Glomerular endothelial cell (primary cell): ENCODE results near the gene CRY1. TPM values are rescaled to one million over a fixed set of nuclear protein-coding genes. Genes with fewer than 3 reads are reported as not detected.

Source experiments
- total RNA-seq: library from RNA; depleted of rRNA; stranded (reverse); fragments of >200 nt; gene quantifications from 2 replicates; pipeline ENCODE4 v1.2.3, GENCODE V29; 2015

The CRY1 gene
- total RNA-seq, 1 donor from 2014 or later = 24.4 TPM

Other genes starting within 250 kb of the CRY1 start
- gene TMEM263, start 137.6 kb downstream of the CRY1 start, total RNA-seq = 50.2 and 62.3 TPM in 2 replicates
- gene MTERF2, start 106.4 kb downstream of the CRY1 start, total RNA-seq = 4.5 and 11.1 TPM in 2 replicates